GM11168 (cell line): Measurements from ENCODE around the gene PTRH1.

ENCODE experiments used
- in situ Hi-C: fragments of 300-500 bp; cut with MboI; formaldehyde crosslinking; loops from one replicate; pipeline ENCODE4 v1.12.0; 2022; ENCODE audit warnings: low sequenced_read_pairs; ENCODE audit not compliant: unreplicated experiment

PTRH1 gene

GRCh38 chr9:127673234-127673633, 42.2 kb downstream of the PTRH1 start:
- in situ Hi-C loops = no loop called here

GRCh38 chr9:127667906-127668305, 47.6 kb downstream of the PTRH1 start:
- in situ Hi-C loops = no loop called here

- in situ Hi-C loops = no loop called here
These were observed 48.2 kb downstream of the PTRH1 start for GRCh38 chr9:127667127-127667844.

- in situ Hi-C loops = no loop called here
These were observed 50.6 kb downstream of the PTRH1 start for GRCh38 chr9:127664678-127665507.

- in situ Hi-C loops = no loop called here
These were observed 51.2 kb downstream of the PTRH1 start for GRCh38 chr9:127664324-127664677.
